ENCODE results near the gene NDRG2. TPM values are rescaled to one million over a fixed set of nuclear protein-coding genes. Genes with fewer than 3 reads are reported as not detected.
"Not testable (repeated sequence)": the region's sequence is repeated elsewhere in the genome, so short reads cannot be mapped to it uniquely, and the experiment has no call there.

Gene NDRG2
- total RNA-seq, 1 experiment from 2014 or later = 2.2 TPM

DNA sequence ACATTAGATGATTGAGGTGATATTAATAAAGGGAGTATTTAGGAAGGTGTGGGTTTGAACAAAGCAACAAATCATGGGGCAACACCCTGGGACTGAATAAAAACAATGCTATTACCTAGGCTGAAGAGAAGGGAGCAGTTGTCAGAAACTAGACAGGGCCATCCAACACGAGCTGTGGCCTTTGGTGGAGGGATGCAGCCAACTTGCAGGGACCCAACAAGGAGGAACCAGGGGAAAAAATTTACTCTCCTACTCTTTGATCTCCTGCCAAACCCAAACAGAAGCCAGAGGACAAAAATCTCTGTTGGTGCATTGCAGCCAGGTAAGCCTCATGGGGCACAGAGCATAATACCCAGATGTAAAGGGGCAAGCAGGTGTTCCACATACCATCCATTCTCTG is 13.7 kb downstream of the NDRG2 start:
- no peak for DNase-seq (ENCODE audit: low read depth)

DNA sequence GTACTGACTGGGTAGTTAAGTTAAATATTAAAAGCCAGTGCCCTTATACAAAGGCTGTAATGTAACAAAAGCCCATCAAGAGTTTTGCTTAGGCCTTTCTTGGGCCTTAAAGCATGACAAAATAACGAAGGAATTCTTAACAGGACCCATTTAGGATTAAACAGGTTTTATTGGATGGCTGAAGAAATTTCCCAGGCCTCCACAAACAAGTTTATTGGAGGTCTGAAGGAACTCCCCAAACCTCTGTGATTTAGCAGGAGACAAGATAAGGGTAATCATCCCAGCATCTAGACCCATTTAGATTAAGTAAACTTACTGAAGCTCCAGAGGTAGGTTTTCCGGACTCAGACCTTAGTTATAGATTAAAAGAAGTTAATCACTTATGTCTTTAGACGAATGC is 15.1 kb downstream of the NDRG2 start:
- DNase-seq (ENCODE audit: low read depth) = not testable (repeated sequence)

DNA sequence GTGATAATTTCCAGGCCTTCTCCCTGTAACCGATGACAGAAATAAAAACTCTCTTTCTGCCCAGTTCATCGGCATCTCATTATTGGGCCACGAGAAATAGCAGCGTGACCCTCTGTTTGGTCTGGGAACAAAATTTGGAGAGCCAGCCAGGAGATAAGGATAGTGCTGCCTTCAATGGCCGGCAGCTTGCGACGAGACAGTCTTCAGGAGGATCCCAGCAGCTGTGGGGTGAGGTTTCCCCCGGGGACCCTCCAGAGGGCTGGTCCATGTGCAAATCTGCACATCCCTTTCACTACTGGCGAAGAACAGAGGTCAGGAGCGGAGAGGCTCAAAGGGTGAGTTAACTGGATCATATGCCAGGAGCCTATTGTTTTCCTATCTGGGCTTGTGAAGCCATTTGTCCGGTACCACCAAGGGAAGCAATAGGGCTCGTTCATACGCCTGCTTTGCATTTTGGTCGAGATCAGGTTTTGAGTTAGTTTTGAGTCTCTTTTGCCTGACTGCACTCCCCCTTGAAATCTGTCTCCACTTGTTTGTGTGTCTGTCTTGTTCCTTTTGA is 21.0 kb downstream of the NDRG2 start:
- DNase-seq (ENCODE audit: low read depth) = no peak

DNA sequence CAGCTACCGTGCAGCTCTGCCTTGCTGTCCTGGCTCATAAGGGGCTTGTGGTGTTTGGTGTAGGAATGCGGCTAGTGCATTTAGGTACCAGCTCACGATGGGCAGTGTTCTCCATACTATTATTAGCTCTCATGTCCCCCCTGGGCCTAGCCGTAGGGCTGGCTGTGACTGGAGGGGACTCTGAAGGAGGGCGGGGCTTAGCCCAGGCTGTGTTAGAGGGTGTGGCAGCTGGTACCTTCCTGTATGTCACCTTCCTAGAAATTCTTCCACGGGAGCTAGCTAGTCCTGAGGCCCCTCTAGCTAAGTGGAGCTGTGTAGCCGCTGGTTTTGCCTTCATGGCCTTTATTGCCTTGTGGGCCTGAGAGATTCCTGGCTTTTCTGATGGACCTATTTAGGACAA is 23.6 kb downstream of the NDRG2 start:
- DNase-seq (ENCODE audit: low read depth) = no peak

DNA sequence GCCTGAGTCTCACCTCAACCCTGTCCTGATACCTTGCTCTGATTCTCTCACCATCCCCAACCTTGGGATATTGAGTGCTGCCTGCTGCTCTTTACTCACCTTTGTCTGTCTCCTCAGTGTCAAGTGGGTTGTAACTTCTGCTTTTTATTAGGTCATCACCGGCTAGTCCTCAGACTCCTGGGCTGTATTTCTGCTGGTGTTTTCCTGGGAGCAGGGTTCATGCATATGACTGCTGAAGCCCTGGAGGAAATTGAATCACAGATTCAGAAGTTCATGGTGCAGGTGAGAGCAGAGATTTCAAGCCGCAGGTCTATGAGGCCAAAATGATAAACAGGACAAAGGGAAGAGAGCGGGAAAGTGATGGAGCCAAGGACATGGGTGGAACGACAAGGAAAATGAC is 25.3 kb downstream of the NDRG2 start:
- DNase-seq (ENCODE audit: low read depth) = no peak

DNA sequence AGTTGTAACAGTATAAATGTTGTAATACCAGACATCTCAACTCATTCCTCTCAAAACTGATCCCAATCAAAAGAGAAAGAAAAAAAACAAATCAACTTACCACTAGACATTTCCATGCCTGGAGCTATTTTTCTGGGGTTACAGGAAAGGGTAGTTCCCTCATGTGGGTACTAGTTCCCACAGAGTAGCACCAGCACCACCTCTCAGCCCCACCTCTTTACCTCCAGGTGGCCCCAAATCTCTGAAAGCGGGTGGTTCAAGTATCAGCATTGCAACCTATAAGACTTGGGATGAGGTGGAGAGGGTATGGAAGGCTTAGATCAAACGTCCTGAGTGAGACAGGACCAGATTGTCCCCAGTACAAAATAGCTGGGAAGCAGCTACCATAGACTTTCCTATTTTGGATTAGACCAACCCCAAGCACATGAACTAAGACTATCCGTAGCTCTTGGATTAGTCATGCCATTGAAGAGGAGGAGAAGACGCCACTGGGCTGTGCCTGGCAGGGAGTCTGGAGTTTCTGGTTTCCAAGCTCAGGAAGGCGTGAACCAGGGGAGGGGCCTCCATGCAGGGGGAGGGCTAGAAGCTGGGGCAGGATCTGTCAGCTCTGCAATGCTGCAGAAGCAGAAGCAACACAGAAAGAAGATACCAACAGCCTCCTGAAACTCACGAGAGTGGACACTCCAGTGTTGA is 26.0 kb downstream of the NDRG2 start, which contains the start of gene SLC39A2:
Gene SLC39A2, plus strand, starts transcription at position 620 of the 693 bp plus-strand sequence. CDS start 154 bp downstream, outside the sequence.
- DNase-seq (ENCODE audit: low read depth) = peak; percentile 59

DNA sequence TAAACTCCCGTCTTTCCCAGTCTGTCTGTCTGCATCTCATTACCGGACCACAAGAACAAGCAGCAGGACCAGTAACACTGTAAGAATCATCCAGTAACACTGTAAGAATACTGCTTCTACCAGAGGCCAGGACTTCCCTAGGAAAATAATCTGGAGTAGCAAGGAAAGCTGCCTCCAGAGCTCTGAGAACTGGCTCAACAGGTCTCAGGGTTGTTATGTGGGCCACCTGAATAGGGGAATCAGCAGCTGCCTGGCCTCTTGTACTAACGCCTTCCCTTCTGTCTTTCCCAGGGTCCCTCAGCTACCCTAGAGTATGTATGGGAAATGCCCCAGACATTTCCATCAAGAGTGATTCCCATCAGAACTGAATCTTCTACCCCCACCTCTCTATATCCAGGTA is 26.7 kb downstream of the NDRG2 start:
- no peak for DNase-seq (ENCODE audit: low read depth)

DNA sequence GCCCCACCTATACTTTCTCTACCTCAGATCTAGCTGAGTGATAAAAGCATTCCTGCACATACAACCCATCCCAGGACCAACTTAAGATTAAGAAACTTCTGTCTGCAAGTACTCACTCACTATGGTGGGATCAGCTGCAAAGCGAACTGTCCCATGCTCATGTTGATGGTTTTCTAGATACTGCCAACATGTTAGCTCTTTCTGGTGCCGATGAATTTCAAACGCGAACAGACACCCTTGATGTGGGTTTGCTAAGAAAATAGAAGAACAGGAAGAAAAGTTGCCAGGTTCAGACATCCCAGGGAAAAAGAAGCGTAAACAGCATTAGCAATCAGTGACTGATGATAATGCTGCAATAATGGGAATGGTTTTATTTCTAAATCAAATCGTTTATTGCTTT is 27.3 kb downstream of the NDRG2 start:
- no peak for DNase-seq (ENCODE audit: low read depth)

DNA sequence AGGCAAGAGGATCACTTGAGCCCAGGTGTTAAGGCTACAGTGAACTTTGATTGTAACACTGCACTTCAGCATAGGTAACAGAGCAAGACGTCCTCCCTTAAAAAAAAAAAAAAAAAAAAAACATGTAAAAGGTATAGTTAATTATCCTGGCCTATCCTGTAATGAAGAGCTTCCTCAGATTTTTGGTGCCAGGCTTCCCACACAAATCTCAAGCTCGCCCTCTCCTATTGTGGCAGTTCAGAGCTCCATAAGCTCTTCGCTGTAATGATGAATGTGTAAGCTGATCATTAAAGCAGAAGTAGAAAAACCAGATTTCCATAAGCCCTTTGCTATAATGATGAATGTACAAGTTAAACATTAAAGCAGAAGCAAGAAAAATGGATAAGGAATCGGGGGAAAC is 27.7 kb downstream of the NDRG2 start:
- DNase-seq (ENCODE audit: low read depth) = no peak

DNA sequence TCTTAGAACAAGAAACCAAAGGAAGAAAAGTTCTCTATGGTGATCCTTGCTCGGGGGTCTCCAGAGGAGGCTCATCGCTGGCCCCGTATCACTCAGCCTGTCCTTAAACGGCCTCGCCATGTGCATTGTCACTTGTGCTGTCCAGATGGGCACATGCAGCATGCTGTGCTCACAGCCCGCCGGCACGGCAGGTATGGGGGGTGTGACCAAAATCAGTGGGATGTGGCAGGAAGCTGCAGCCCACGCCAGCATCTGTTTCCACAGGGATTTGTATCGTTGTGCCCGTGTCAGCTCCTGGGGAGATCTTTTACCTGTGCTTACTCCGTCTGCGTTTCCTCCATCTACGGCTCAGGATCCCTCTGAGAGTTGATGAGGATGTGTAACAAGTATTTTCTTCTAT is 28.3 kb downstream of the NDRG2 start:
- no peak for DNase-seq (ENCODE audit: low read depth)

DNA sequence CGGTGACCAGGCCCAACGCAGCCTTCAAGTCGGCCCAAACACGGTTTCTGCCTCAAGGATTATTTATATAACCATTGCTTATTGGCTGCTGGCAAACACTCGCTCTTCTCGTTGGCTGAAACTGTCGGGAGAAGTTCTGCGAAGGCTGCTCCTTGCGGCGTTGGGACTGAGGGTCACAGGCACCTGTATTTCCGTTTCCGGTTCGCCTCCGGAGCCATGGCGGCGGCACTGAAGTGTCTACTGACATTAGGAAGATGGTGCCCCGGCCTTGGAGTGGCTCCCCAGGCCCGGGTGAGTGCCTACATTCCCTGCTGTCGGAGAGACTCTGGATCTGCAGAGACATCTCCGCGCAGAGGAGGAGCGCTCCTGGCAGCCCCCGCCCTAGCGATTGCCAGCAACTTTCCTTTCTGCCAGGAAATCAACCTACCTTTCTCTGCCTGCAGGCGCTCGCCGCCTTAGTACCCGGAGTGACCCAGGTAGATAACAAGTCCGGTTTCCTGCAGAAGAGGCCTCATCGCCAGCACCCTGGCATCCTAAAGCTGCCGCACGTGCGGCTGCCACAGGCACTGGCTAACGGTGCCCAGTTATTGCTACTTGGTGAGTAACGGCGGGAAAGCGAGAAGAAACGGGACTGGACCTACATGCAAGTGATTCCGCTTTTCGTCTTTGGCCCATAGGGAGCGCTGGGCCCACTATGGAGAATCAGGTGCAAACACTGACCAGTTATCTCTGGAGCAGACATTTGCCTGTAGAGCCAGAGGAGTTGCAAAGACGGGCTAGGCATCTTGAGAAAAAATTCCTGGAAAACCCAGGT is 34.9 kb downstream of the NDRG2 start, which contains the start of gene METTL17:
Gene METTL17, plus strand, starts transcription at position 194 of the 814 bp plus-strand sequence. Its CDS starts 23 bp downstream, at position 217.
- peak; percentile 96 for DNase-seq (ENCODE audit: low read depth)

DNA sequence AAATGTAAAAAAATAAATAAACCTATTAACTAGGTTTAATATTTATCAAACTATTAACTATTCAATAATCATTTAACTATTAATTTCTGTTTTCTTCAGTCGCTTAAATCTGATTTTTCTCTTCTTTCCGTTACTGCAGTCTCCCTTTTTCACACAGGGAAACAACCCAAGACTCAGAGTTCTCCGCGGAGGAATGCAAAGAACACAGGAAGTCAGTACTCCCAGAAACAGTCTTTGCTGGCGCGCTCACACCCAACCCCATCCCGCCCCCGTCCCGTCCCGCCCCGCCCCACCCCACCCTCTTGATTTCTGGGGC is 35.4 kb downstream of the NDRG2 start:
- no peak for DNase-seq (ENCODE audit: low read depth)

DNA sequence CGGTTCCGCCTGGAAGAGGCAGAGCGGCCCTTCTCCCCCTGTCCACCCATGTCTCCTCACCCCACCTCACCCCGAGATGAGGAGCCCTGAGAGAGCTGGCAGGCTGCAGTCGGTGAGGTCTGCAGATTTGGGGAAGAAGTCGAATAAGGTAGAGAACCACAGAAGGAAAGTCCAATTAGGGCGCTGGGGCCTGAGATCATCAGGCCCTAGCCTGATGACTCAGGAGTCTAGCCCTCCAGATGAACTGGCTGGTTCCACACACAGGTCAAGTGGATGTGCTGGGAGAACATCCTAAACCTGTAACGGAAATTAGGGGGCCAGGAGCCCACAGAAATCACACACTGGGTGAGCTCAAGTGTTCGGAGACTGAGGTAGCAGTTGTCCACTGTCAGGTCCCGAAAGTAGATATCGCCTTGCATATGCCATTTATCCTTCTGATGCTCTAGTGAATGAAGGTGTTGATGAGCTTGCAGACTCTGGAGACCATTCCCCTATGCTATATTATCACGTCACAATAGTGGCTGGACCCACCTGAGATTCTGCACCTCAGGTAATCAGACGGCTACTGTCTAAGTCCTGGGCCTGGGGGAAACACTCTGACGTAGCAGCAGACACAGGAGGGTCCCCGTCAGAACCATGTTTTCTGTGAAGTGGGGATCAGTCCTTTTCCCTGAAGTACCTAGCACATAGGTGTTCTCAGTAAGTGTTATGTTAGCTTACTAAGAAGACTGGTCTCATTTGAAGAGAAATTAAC is 36.0 kb downstream of the NDRG2 start:
- peak; percentile 28 for DNase-seq (ENCODE audit: low read depth)

DNA sequence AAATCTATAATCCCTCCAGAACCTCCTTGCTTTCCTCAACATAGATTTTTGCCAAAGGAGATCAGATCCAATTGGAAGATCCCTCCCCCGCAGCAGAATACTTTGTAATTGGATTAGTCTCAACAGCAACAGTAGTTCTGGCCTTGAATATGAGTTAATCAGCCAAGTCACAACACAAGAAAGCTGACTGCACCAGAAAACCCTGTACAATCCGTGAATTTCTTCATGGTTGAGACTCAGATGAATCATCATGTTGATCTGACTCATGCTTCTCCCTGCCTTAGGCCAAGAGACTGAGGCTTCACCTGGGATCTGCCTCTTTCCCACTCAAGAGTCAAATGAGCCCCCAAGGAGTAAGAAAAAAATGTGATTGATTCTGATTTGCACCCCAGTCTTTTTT is 38.0 kb downstream of the NDRG2 start:
- DNase-seq (ENCODE audit: low read depth) = peak; percentile 94

DNA sequence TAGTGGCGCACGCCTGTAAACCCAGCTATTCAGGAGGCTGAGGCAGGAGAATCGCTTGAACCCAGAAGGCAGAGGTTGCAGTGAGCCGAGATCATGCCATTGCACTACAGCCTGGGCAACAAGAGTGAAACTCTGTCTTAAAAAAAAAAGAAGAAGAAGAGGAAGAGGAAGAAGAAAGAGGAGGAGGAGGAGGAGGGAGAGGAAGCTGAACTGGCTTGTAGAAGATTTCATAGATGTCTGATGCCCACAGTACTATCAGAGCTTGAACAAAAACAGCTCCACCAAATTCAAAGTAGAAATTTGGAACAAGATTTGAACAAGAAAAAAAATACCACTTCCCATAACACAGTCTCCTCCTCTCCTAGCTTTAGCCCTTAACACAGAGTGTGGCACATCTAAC is 39.2 kb downstream of the NDRG2 start:
- not testable (repeated sequence) for DNase-seq (ENCODE audit: low read depth)

DNA sequence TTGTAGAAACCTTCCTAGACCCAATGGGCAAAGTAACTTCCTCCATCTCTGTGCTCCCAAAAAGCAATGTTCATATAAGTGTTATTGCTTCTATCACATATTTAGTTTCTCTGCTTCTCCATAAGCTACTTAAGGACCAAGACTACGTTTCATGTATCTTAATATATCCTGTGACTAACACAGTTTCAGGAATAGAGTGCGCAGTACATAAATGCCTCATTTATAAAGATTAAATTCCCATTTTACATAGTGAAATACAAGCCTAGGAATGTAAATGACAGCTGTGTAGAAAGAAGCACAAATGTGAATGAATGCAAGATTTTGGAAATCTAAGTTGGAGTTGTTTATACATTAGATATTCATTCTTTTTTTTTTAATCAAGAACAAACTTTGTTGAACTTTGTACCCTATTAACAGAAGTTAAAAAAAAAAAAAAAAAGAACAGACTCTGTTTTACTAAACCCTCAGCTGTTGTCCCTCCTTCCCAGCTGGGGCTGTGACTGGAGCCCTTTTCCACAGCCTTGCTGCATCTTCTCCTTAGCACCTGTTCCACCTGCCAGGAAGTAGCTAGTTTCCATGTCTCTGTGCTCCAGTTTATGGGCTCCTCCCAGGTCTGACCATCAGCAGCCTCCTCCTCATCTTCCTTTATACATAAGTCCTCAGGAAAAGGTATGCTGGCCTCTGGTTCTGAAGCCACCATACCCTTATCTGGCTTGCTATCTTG is 42.1 kb downstream of the NDRG2 start:
- no peak for DNase-seq (ENCODE audit: low read depth)

DNA sequence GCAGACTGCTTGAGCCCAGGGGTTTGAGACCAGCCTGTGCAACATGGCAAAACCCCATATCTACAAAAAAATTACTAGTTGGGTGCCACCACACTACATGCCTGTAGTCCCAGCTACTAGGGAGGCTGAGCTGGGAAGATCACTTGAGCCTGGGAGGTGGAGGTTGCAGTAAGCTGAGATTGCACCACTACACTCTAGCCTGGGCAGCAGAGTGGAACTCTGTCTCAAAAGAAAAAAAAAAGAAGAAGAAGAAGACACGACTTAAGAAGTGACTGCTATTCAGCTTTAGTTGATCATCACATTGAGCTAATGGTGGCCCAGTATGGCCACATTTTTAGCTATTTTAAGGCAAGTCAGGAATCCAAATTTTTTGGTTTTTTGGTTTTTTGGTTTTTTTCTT is 44.0 kb downstream of the NDRG2 start:
- DNase-seq (ENCODE audit: low read depth) = no peak

DNA sequence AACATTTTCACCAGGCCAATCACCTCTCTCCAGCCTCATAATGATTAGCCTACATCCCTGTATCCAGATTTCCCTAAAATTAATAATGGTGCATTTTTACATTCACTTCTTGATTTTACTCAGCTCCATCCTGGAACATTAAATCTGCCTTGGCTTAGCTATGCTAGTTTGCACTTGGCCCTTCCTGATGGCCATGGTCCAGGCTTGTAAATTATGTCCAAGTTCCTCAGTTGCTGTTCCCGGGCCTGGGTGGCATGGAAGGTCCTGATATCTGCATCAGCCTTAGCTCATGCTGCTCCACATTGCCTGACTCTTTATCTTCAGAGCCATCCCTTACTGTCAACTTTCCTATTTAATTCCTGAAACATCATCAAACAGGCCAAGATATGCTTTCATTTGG is 46.2 kb downstream of the NDRG2 start:
- no peak for DNase-seq (ENCODE audit: low read depth)

DNA sequence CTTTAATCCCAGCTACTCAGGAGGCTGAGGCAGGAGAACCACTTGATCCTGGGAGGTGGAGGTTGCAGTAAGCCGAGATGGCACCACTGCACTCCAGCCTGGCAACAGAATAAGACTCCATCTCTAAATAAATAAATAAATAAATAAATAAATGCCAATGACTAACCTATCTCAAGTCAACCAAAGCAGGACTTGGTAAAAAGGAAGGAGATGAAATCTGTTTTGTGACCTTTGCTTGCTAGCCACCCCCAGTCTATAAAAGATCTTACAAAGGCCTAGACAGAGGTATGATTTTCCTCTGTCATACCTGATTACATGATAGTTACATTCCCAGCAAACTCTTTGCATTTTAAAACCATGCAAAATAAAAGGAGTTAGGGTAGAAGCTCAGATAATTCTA is 48.6 kb downstream of the NDRG2 start:
- peak; percentile 8 for DNase-seq (ENCODE audit: low read depth)

DNA sequence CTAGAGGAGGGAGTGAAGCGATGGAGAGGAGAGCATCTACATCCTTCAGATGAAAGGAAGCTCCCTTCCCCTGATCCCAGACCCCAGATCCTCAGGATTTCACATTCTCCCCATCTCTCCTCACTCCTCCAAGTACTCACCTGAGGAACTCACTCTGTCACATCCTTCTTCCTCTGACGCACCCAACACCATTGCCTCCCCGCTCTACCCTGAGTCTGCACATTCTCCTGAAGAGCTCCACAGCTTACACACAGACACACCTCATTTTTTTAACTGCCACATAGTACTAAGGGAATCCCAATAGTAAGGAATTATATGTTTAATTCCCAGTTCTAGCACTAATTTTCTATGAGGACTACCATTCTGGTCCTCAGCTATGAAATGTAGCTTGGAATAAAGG is 51.4 kb downstream of the NDRG2 start:
- no peak for DNase-seq (ENCODE audit: low read depth)

DNA sequence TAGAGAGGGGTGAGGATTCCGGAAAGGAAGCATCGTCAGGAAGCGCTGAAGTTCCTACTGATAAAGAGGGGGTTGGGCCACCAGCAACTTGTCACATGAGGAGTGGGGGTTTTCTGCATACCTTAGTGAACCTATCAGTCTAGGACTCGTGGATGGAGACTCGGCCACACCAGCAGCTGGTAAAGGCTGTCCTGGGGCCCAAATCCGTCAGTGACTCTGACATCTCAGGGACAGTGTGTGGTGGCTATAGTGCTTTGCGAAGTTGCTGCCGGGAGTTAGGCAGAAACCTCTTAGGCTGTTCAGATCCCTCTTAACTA is 53.2 kb downstream of the NDRG2 start:
- DNase-seq (ENCODE audit: low read depth) = no peak
